Anterior cingulate cortex (tissue), 58 donors: ENCODE measurements around the gene YBX2.
"Not testable (repeated sequence)": the region's sequence is repeated elsewhere in the genome, so short reads cannot be mapped to it uniquely, and the experiment has no call there.

Experiments used
- DNase-seq, 58 donors: peaks; one replicate each; lab custom pipeline; 2025; lab: John Stamatoyannopoulos, UW

The YBX2 gene

DNA sequence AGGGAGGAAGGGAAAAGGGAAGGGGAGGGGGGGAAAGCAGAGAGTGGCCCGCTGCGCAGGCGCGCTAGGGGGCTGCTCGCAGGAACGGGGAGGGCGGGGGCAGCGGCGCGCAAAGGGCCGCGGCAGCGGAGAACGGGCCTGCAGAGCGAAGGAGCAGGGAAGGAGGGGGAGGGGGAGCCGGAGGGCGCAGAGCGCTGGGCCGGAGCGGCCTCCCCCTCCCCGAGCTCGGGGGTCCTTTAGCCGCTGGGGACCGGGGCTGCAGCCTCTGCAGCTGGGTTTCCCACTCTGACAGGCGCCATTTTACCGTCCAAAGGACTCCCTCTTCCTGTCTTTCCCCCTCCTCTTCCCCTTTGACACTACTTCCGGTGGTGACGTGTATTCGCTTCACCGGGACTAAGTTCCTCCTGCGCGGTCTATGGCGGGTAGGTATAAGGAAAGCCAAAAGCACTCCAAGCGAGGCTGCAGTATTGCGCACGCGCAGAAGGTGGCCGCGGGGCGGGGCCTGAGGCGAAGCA lies 42.7 kb downstream of the YBX2 start, which contains the start of gene CTDNEP1:
TSS of gene CTDNEP1 (minus strand) at position 74 of the 515 bp plus-strand sequence. CDS start 438 bp downstream, outside the sequence.
- DNase-seq: peak; percentile 84 to 100 (median 98)

DNA sequence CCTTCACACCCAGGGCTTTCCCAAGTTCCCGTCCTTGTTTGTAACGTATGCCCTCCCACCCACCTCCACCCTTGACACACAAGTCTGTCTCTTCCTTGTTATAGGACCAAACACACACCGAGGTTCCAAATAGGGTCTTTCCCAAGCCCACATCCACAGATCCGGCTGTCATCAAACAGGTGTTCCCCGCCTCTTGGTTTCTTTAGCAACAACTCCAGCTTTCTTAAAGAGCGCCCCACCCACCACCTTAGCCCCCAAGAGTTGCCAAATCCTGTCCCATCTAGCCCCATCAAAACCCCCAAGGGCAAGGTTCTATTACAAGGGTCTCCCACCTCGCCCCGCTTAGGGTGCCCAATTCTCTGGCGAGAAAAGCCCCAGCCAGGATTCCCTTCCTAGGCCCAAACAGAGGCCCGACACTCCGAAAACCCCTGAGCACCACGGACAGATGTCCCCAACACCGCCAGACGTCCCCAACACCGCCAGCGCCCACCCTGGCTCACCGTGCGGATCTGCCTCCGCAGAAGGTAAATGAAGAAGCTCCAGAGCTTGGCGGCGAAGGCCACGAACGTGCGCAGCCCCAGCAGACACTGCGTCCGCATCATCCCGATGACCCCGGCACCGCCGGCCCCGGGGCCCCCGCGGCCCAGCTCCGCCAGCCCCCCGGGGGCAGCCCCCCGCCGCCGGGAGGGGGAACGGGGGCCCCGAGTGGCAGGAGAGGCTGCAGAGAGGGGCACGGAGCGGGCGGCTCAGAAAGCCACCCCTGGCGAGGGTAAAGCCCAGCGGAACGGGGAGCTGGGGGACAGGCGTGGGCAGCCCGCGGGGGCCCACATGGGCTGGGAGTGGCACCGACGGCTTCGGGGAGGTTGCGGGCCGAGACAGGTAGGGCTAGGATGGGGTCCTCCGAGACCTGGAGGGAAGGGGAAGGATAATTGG lies 43.5 kb downstream of the YBX2 start:
- DNase-seq: peak in 1 of 58 donors; percentile 18

DNA sequence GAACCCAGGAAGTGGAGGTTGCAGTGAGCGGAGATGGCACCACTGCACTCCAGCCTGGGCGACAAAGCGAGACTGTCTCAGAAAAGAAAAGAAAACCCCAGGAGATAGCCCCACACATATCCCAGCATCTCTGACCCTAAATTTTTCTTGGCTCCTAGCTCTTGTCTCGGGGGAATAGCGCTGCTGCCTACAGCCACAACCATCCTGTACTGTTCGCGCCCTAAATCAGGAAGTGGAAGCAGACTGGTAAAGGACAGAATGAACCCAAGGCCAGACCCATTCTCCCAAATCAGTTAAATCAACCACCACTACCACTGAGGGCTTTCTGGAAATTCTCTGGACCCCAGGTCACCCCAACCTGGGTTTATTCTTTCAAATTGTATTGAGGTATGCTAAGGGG lies 44.6 kb downstream of the YBX2 start:
- peak in 1 of 58 donors; percentile 3 for DNase-seq

GRCh38 chr17:7249214-7249613 lies 45.2 kb downstream of the YBX2 start:
- no peak for DNase-seq

- DNase-seq: no peak
These were observed 45.6 kb downstream of the YBX2 start for GRCh38 chr17:7248796-7249195.

GRCh38 chr17:7246779-7247178 lies 47.7 kb downstream of the YBX2 start:
- DNase-seq: no peak

DNA sequence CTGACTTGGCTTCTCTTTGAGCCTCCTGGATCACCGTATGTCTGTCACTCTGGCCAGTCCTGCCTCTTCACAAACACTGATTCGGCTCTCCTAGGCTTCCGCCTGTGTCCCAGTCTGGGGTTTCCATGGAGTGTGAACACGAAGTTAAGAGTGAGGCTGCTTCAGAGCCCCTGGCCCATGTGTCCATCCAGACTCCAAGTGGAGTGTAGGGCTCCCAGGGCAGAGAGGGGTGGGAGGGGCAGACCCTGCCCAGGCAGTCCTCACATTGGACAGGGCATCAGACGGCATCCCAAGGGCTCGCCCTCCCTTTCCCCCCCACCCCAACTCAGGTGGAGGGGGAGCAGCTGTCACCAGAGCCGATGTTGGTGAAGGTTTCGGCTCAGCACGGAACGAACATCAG lies 50.6 kb downstream of the YBX2 start:
- DNase-seq: not testable (repeated sequence)

- DNase-seq: no peak
These were observed 51.0 kb downstream of the YBX2 start for GRCh38 chr17:7243453-7243729.

- DNase-seq: peak; percentile 59 to 96 (median 90)
These were observed 51.6 kb downstream of the YBX2 start for GRCh38 chr17:7242717-7243452.

DNA sequence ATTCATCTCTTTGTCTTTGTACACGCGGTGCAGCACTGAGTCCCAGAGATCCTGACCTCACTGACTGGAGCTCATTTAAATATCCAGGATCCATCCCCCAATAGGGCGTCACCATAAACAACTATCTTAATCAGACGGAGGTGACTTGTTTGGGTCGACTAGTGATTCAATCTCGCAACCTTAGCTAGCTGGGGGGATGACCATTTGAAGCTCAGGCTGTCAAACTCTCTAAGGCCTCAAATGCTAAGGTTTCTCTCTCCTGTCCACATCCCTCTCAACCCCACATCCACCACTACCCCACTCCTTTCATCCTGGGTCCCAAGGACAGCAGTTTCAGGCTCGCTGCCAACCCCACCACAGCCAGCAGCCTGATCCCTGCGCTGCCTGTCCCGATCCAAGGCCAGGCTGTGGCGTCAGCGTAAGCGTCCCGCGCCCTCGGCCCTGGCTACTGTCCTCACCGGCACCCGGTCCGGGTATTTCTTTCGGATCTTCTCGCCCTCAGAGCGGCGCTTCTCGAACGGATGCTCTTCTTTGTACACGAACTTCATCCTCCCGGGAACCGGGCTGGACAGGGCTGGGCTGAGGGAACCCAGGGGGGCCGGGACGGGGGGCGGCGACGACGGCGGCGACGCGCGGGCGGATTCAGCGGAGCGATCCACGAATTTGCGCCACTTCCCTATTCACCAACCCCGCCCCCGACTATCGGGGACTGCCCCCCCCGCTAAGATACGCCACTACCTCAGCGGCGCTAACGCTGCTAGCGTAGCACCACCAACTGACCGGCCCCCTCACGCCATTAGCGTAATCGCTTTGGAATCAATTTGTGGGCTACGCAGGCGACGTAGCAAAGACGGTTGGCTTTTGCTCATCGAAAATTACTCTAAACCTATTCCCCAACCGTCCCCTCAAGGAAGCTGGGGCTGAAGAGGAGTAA lies 52.4 kb downstream of the YBX2 start, which contains the start of gene GABARAP:
TSS of gene GABARAP (minus strand) at position 667 of the 934 bp plus-strand sequence. CDS start at position 548, 119 bp downstream.
- DNase-seq: peak; percentile 56 to 96 (median 91)

- no peak for DNase-seq
These were observed 53.2 kb downstream of the YBX2 start for GRCh38 chr17:7241090-7241733.

- DNase-seq: peak in 1 of 58 donors; percentile 43
These were observed 54.1 kb downstream of the YBX2 start for GRCh38 chr17:7240375-7240774.

DNA sequence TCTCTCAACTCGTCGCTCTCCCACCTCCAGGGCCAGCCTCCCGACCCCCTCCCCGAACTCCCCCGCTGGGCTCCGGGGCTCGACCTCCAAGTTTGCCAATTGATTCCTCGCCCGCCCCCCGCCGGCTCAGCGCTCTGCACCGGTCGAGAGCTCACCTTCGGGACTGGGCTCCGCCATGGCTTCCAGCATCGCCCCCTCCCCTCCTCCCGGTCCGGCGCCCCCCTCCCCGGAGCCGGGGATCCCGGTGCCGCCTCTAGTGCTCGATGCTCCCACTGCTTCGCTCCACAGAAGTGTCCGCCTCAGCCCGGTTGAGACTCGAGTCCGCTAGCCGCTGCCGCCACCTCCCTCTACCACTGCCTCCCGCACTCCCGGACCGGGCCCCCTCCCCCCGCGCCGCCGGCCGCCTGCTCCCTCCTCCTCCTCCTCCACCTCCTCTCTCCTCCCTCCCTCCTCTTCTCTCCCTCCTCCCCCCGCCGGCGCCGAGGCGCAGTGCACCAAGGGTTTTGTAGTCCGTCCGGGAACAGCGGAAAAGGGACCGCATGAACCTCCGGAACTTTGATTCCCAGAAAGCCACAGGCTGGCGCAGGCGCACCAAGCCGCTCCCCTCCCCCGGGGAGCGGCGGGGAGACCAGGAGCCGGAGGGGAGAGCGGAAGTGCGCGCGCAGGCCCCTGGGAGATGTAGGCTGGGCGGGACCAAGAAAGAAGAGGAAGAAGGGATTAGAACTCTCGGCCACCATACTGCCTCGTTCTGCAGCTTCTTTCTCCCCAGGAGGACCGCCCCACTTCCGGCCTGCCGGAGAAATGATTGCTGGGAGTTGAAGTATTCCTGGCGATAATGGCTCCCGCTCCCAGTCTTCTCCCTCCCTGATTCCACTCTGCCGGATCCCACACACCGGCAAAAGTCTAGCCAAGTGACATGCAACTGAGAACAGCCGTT lies 55.1 kb downstream of the YBX2 start, which contains the start of gene PHF23:
TSS of gene PHF23 (minus strand) at position 367 of the 937 bp plus-strand sequence. CDS start at position 189, 178 bp downstream.
- peak; percentile 91 to 100 (median 99) for DNase-seq

DNA sequence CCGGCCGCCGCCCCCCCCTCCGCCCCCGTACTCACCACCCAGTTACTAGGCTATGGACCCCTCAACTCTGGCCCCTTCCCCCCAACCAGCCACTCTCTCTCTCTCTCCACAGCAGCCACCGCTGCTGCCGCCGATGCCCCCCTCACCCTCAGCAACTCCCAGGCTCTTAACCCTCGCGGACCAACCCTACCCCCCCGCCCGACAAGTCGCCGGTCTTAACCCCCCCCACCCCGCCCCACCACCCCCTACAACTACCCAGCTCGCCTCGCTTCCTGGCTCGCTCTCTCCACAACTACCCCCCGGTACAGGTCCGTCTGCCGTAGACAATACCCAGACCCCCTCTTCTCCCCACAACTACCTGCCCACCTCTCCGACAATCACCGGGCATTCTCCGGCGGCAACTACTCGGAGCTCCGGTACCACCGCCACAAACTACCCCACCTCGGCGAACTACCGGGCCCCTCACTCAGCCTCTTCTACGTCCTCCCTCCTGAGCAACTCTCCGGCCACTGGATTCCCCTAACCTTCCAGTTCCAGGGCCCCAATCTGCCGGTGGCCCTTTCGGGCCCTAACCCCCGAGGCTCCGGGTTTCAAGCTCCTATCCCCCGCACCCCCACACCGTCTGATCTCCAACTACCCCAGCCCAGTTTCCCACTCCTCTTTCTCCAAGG lies 55.9 kb downstream of the YBX2 start:
- DNase-seq: peak in 1 of 58 donors; percentile 35
